ENCODE data around the gene ATP6V0A1.

ATP6V0A1 gene

GRCh38 chr17:42563543-42563942, 104.9 kb downstream of the ATP6V0A1 start:
- peak overlapping the region; percentile 87 for H3K4me3 ChIP-seq (ENCODE audit: low read depth, low read length)
- DNase-seq (ENCODE audit: low read depth) = no peak
- no peak for TF ChIP-seq CTCF (IDR thresholded peaks at IDR 0.05; ENCODE audit: insufficient read depth, low read depth, low read length, missing control alignments)

DNA sequence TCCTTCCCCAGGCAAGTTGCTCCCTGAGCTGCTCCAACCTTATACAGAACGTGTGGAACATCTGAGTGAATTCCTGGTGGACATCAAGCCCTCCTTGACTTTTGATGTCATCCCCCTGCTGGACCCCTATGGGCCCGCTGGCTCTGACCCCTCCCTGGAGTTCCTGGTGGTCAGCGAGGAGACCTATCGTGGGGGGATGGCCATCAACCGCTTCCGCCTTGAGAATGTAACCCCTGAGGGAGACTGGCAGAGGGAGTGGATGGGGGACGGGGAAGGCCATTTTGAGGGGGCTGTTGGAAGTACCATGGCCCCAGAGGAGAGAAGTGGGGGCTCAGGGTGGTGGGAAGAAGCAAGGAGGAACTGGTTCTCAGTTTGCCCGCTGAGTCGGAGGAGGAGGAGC, 105.3 kb downstream of the ATP6V0A1 start:
- H3K4me3 ChIP-seq (ENCODE audit: low read depth, low read length) = no peak overlapping the region; the same call in 1 of the 2 replicates
- TF ChIP-seq CTCF (IDR thresholded peaks at IDR 0.05; ENCODE audit: insufficient read depth, low read depth, low read length, missing control alignments) = no peak
- DNase-seq (ENCODE audit: low read depth) = no peak

DNA sequence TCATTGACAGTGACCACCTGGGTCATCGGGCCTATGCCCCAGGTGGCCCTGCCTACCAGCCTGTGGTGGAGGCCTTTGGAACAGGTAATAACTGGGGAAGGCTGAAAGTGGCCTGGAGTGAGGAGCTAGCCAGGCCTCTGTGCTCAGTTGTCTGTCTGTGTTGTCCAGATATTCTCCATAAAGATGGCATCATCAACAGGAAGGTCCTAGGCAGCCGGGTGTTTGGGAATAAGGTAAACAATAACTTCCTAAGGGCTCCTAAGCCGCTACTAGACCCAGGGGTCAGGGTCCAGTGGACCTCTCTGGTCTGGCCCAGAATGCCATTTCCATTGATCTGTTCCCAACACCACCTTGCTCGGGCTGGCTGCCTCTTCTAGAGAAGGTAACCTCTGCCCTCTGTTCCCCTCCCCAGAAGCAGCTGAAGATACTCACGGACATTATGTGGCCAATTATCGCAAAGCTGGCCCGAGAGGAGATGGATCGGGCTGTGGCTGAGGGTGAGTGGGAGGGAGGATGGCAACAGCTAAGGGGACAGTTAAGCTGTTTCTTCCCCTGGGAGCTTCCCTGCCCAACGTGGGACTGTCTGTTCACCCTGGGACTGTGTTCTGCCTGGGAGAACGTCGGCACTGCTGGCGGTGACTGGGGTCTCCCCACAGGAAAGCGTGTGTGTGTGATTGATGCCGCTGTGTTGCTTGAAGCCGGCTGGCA, 106.3 kb downstream of the ATP6V0A1 start:
- H3K4me3 ChIP-seq (ENCODE audit: low read depth, low read length) = no peak overlapping the region
- no peak for TF ChIP-seq CTCF (IDR thresholded peaks at IDR 0.05; ENCODE audit: insufficient read depth, low read depth, low read length, missing control alignments)

GRCh38 chr17:42565523-42566214, 107.0 kb downstream of the ATP6V0A1 start:
- no peak for DNase-seq (ENCODE audit: low read depth)
- TF ChIP-seq CTCF (IDR thresholded peaks at IDR 0.05; ENCODE audit: insufficient read depth, low read depth, low read length, missing control alignments) = no peak
- H3K4me3 ChIP-seq (ENCODE audit: low read depth, low read length) = no peak overlapping the region

More for the DNA sequence above, 106.3 kb downstream of the ATP6V0A1 start:
- DNase-seq (ENCODE audit: low read depth) = no peak

DNA sequence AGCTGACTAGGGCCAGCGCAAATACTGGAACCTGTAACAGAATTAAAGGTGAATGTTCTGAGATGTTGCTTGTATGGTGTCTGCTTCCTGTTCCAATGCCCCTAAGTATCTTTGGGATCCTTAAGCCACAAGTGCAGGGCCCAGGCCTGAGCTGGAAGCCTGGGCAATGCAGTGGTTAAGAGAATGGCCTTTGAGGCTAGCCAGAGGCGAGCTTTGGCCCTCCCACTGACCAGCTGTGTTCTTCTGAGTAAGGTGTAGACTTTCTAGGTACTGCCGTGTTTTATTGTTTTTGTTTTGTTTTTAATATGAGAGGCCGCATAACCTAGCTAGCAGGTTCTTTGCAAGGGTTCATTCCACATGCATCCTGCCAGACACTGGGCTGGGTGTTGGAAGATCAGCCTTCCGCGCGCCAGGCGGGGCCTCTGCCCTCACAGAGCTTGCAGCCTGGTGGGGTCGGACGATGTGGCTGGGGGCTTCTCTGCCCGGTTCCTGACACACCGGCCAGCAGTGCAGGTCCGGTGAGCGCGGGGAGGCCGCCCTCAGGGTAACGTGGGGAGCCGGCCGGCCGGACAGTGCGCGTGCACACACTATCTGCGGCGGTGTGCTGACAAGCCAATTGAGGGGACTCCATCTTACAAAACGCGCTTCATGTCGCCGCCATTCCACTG, 107.7 kb downstream of the ATP6V0A1 start:
- TF ChIP-seq CTCF (IDR thresholded peaks at IDR 0.05; ENCODE audit: insufficient read depth, low read depth, low read length, missing control alignments) = no peak
- DNase-seq (ENCODE audit: low read depth) = no peak
- peak overlapping the region; percentile 87 for H3K4me3 ChIP-seq (ENCODE audit: low read depth, low read length)

GRCh38 chr17:42566883-42567573, 108.3 kb downstream of the ATP6V0A1 start, which contains the start of gene MLX:
Gene MLX (plus strand): TSS chr17:42567100. CDS start chr17:42567125, 25 bp downstream.
- TF ChIP-seq CTCF (IDR thresholded peaks at IDR 0.05; ENCODE audit: insufficient read depth, low read depth, low read length, missing control alignments) = peak; percentile 6
- H3K4me3 ChIP-seq (ENCODE audit: low read depth, low read length) = peak within 1 kb of the TSS; percentile 87
- peak; percentile 96 for DNase-seq (ENCODE audit: low read depth)

Measured in GM12865 (cell line).